Activated CD8-positive, alpha-beta memory T cell treated with anti-CD3 and anti-CD28 coated beads for 1 hour (primary cell): ENCODE results near the gene LRP1B.
"Not testable (repeated sequence)": the region's sequence is repeated elsewhere in the genome, so short reads cannot be mapped to it uniquely, and the experiment has no call there.

Experiments
- DNase-seq, 2 donors: peaks; one replicate each; pipeline ENCODE4 v3.0.0-alpha.2; 2020; ENCODE audit warnings: low read depth in 1 of 2; ENCODE audit errors: extremely low read depth in 1 of 2

The LRP1B gene

GRCh38 chr2:140338795-140339194, 1792.0 kb downstream of the LRP1B start:
- no peak for DNase-seq

- no peak for DNase-seq
Observed at GRCh38 chr2:140337061-140337460, 1793.8 kb downstream of the LRP1B start.

GRCh38 chr2:140316345-140316744, 1814.5 kb downstream of the LRP1B start:
- no peak for DNase-seq

- no peak for DNase-seq
Observed at GRCh38 chr2:140311905-140312304, 1818.9 kb downstream of the LRP1B start.

GRCh38 chr2:140308706-140309105, 1822.1 kb downstream of the LRP1B start:
- DNase-seq, result no peak

GRCh38 chr2:140307532-140307931, 1823.3 kb downstream of the LRP1B start:
- no peak for DNase-seq

- DNase-seq, result no peak
Observed at GRCh38 chr2:140295767-140296166, 1835.0 kb downstream of the LRP1B start.

- no peak for DNase-seq
Observed at GRCh38 chr2:140288726-140289125, 1842.1 kb downstream of the LRP1B start.

- no peak for DNase-seq
Observed at GRCh38 chr2:140288213-140288612, 1842.6 kb downstream of the LRP1B start.

GRCh38 chr2:140286377-140286776, 1844.4 kb downstream of the LRP1B start:
- no peak for DNase-seq

GRCh38 chr2:140277344-140277743, 1853.5 kb downstream of the LRP1B start:
- not testable (repeated sequence) for DNase-seq

- DNase-seq, result no peak
Observed at GRCh38 chr2:140276661-140277060, 1854.2 kb downstream of the LRP1B start.

GRCh38 chr2:140275427-140275826, 1855.4 kb downstream of the LRP1B start:
- DNase-seq, result no peak

- no peak for DNase-seq
Observed at GRCh38 chr2:140274891-140275290, 1855.9 kb downstream of the LRP1B start.

GRCh38 chr2:140273958-140274357, 1856.9 kb downstream of the LRP1B start:
- no peak for DNase-seq

GRCh38 chr2:140273408-140273807, 1857.4 kb downstream of the LRP1B start:
- no peak for DNase-seq

- DNase-seq, result no peak
Observed at GRCh38 chr2:140270224-140270623, 1860.6 kb downstream of the LRP1B start.

GRCh38 chr2:140269000-140269399, 1861.8 kb downstream of the LRP1B start:
- DNase-seq, result no peak

- DNase-seq, result no peak
Observed at GRCh38 chr2:140262908-140263307, 1867.9 kb downstream of the LRP1B start.

- DNase-seq, result no peak
Observed at GRCh38 chr2:140257692-140258300, 1873.0 kb downstream of the LRP1B start.

- DNase-seq, result no peak
Observed at GRCh38 chr2:140256080-140256479, 1874.7 kb downstream of the LRP1B start.

- no peak for DNase-seq
Observed at GRCh38 chr2:140249821-140250220, 1881.0 kb downstream of the LRP1B start.

GRCh38 chr2:140248623-140249022, 1882.2 kb downstream of the LRP1B start:
- no peak for DNase-seq
